HepG2 (cell line): ENCODE results near the gene PPM1M. TPM values are rescaled to one million over a fixed set of nuclear protein-coding genes. Genes with fewer than 3 reads are reported as not detected.

ENCODE experiments used
- CBX5 ChIP-seq: sonication (generic); formaldehyde crosslinking; IDR thresholded peaks from 2 replicates; pipeline ENCODE4 v1.4.0; 2020; ENCODE audit warnings: missing genetic modification reagents, borderline replicate concordance
- FOXP1 ChIP-seq, 2 experiments: fragments of 450-650 bp in 1 of 2; IDR thresholded peaks; 2 replicates each; pipeline ENCODE4 v1.6.1; 2017 to 2018; ENCODE audit warnings: antibody characterized with exemption in 1 of 2
- GATA4 ChIP-seq: sonication (generic); IDR thresholded peaks from 2 replicates; pipeline ENCODE4 v1.6.1; 2016; ENCODE audit warnings: antibody characterized with exemption, low read depth, borderline replicate concordance
- KMT2B ChIP-seq: IDR thresholded peaks from 2 replicates; pipeline ENCODE4 v1.6.1; 2016; ENCODE audit warnings: missing genetic modification reagents, missing compliant biosample characterization
- NR2F1 ChIP-seq, 2 experiments: fragments of 450-650 bp in 1 of 2; formaldehyde crosslinking in 1 of 2; IDR thresholded peaks; 2 replicates each; pipeline versions ENCODE4 v1.5.0 to v1.6.1; 2016 to 2020; ENCODE audit warnings: mild to moderate bottlenecking in 1 of 2, missing compliant biosample characterization in 1 of 2, missing genetic modification reagents in 1 of 2, moderate library complexity in 1 of 2
- RBFOX2 ChIP-seq: fragments of 200-400 bp; formaldehyde crosslinking; IDR thresholded peaks from 2 replicates; pipeline ENCODE4 v1.6.1; 2017; ENCODE audit warnings: low read depth, mild to moderate bottlenecking, low read length
- SOX6 ChIP-seq, 2 experiments: fragments of 450-650 bp in 1 of 2; sonication (generic) in 1 of 2; formaldehyde crosslinking in 1 of 2; IDR thresholded peaks; 2 replicates each; pipeline versions ENCODE4 v1.4.0 to v1.6.1; 2017 to 2020; ENCODE audit warnings: antibody characterized with exemption in 1 of 2, mild to moderate bottlenecking in 1 of 2, missing genetic modification reagents in 1 of 2
- ZNF3 ChIP-seq: IDR thresholded peaks from 2 replicates; pipeline ENCODE4 v1.7.0; 2017; ENCODE audit warnings: inconsistent platforms
- ZNF484 ChIP-seq: sonication (generic); formaldehyde crosslinking; IDR thresholded peaks from 2 replicates; pipeline ENCODE4 v1.5.1; 2020; ENCODE audit warnings: mild to moderate bottlenecking, low read depth, missing genetic modification reagents, borderline replicate concordance
- ZNF761 ChIP-seq: sonication (generic); formaldehyde crosslinking; conservative IDR thresholded peaks from 2 replicates; pipeline ENCODE4 v1.4.0; 2020; ENCODE audit warnings: mild to moderate bottlenecking, missing genetic modification reagents
- polyA plus RNA-seq, 8 experiments: library from polyadenylated mRNA; depleted of rRNA in 3 of 8; stranded (reverse) in 7 of 8; unstranded in 1 of 8; fragments of >200 nt; fragmentation: Illumina TruSeq in 4 of 8; extraction: Trizol in 4 of 8; gene quantifications; 2 replicates each; pipeline versions ENCODE4 v1.2.1 to v1.2.3, GENCODE V29; 2011 to 2016; ENCODE audit warnings: low read depth in 4 of 8, missing spikeins in 1 of 8, mixed read lengths in 1 of 8; ENCODE audit not compliant: insufficient read depth in 1 of 8
- total RNA-seq, 5 experiments: library from RNA; depleted of rRNA; stranded (reverse); fragments of >200 nt; fragmentation: Illumina TruSeq; extraction: Trizol; gene quantifications; 2 replicates each; pipeline ENCODE4 v1.2.3, GENCODE V29; 2016; ENCODE audit warnings: low read depth in 1 of 5
- TF ChIP-seq, protein P1 (sequence below): sonication (generic); formaldehyde crosslinking; IDR thresholded peaks from 2 replicates; pipeline ENCODE4 v1.9.0; 2022; ENCODE audit warnings: low read depth, missing genetic modification reagents
- TF ChIP-seq, protein P2 (sequence below): sonication (generic); formaldehyde crosslinking; conservative IDR thresholded peaks from 2 replicates; pipeline ENCODE4 v1.8.0; 2022; ENCODE audit warnings: mild to moderate bottlenecking, moderate library complexity, missing genetic modification reagents
- TF ChIP-seq, protein P3 (sequence below): sonication (generic); formaldehyde crosslinking; IDR thresholded peaks from 2 replicates; pipeline ENCODE4 v1.4.0; 2020; ENCODE audit warnings: missing genetic modification reagents, mild to moderate bottlenecking, borderline replicate concordance
- TF ChIP-seq, protein P4 (sequence below): sonication (generic); formaldehyde crosslinking; IDR thresholded peaks from 2 replicates; pipeline ENCODE4 v1.4.0; 2020; ENCODE audit warnings: missing genetic modification reagents

The PPM1M gene
- total and polyA plus RNA-seq, 2 of the 13 experiments (the other 11 are each of a cell fraction or from before 2014, with no cell fraction given) = 2.5 to 5.9 TPM

DNA sequence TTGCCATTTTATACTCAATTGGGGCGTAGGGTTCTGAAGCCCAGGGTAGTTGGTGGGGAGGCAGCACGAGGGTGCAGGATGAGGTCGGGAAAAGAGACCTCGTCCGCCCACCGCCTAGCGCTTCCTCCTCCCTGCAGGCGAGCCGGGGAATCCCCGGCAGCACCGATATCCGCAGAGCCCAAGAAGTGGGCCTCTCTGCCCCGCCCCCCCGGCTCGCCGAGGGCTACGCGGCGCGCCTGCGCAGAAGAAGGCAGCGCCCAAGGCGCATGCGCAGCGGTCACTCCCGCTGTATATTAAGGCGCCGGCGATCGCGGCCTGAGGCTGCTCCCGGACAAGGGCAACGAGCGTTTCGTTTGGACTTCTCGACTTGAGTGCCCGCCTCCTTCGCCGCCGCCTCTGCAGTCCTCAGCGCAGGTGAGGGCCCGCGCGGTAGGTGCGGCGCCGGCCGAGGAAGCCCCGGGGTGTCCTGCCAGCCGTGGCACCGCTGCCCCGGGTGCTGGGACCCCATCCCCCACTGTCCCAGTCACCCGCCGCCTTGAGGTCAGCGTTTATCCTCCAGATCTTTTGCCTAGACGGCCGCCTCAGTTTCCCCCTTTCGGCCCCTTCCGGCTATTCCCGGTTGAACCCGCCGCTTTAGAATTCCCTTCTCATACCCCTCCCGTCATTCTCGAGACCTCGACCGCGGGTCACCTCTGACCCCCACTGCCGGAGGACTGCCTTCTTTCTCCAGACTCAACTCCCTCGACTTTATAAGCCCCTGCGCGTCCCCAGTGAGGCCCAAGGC lies 47.5 kb upstream of the PPM1M start, which contains the start of gene ALAS1 (continued):
- TF ChIP-seq ZNF484 (CRISPR knock-in tag) (no peak), KMT2B (peak; percentile 45; the same call in 1 of the 2 replicates), FOXP1 (IDR thresholded peaks at IDR 0.05) (no peak), FOXP1 (CRISPR knock-in tag; IDR thresholded peaks at IDR 0.05) (no peak), GATA4 (no peak; the same call in none of the 2 replicates), ZNF3 (CRISPR knock-in tag) (no peak), RBFOX2 (peak; percentile 94), ZNF761 (CRISPR knock-in tag) (no peak), NR2F1 (CRISPR knock-in tag; IDR thresholded peaks at IDR 0.05) (peak in 1 of 2 experiments; percentile 44; a peak in 2 of 4 replicates), SOX6 (IDR thresholded peaks at IDR 0.05) (no peak), SOX6 (CRISPR knock-in tag; IDR thresholded peaks at IDR 0.05) (no peak; the same call in 1 of the 2 replicates), CBX5 (CRISPR knock-in tag) (peak; percentile 0; the same call in 1 of the 2 replicates)
- TF ChIP-seq, protein P1, sequence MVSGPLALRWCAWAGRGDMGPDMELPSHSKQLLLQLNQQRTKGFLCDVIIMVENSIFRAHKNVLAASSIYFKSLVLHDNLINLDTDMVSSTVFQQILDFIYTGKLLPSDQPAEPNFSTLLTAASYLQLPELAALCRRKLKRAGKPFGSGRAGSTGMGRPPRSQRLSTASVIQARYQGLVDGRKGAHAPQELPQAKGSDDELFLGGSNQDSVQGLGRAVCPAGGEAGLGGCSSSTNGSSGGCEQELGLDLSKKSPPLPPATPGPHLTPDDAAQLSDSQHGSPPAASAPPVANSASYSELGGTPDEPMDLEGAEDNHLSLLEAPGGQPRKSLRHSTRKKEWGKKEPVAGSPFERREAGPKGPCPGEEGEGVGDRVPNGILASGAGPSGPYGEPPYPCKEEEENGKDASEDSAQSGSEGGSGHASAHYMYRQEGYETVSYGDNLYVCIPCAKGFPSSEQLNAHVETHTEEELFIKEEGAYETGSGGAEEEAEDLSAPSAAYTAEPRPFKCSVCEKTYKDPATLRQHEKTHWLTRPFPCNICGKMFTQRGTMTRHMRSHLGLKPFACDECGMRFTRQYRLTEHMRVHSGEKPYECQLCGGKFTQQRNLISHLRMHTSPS = no peak
- TF ChIP-seq, protein P2, sequence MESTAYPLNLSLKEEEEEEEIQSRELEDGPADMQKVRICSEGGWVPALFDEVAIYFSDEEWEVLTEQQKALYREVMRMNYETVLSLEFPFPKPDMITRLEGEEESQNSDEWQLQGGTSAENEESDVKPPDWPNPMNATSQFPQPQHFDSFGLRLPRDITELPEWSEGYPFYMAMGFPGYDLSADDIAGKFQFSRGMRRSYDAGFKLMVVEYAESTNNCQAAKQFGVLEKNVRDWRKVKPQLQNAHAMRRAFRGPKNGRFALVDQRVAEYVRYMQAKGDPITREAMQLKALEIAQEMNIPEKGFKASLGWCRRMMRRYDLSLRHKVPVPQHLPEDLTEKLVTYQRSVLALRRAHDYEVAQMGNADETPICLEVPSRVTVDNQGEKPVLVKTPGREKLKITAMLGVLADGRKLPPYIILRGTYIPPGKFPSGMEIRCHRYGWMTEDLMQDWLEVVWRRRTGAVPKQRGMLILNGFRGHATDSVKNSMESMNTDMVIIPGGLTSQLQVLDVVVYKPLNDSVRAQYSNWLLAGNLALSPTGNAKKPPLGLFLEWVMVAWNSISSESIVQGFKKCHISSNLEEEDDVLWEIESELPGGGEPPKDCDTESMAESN = peak; percentile 76; the same call in 1 of the 2 replicates
- TF ChIP-seq, protein P3, sequence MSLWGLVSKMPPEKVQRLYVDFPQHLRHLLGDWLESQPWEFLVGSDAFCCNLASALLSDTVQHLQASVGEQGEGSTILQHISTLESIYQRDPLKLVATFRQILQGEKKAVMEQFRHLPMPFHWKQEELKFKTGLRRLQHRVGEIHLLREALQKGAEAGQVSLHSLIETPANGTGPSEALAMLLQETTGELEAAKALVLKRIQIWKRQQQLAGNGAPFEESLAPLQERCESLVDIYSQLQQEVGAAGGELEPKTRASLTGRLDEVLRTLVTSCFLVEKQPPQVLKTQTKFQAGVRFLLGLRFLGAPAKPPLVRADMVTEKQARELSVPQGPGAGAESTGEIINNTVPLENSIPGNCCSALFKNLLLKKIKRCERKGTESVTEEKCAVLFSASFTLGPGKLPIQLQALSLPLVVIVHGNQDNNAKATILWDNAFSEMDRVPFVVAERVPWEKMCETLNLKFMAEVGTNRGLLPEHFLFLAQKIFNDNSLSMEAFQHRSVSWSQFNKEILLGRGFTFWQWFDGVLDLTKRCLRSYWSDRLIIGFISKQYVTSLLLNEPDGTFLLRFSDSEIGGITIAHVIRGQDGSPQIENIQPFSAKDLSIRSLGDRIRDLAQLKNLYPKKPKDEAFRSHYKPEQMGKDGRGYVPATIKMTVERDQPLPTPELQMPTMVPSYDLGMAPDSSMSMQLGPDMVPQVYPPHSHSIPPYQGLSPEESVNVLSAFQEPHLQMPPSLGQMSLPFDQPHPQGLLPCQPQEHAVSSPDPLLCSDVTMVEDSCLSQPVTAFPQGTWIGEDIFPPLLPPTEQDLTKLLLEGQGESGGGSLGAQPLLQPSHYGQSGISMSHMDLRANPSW (CRISPR knock-in tag) = no peak
- TF ChIP-seq, protein P4, sequence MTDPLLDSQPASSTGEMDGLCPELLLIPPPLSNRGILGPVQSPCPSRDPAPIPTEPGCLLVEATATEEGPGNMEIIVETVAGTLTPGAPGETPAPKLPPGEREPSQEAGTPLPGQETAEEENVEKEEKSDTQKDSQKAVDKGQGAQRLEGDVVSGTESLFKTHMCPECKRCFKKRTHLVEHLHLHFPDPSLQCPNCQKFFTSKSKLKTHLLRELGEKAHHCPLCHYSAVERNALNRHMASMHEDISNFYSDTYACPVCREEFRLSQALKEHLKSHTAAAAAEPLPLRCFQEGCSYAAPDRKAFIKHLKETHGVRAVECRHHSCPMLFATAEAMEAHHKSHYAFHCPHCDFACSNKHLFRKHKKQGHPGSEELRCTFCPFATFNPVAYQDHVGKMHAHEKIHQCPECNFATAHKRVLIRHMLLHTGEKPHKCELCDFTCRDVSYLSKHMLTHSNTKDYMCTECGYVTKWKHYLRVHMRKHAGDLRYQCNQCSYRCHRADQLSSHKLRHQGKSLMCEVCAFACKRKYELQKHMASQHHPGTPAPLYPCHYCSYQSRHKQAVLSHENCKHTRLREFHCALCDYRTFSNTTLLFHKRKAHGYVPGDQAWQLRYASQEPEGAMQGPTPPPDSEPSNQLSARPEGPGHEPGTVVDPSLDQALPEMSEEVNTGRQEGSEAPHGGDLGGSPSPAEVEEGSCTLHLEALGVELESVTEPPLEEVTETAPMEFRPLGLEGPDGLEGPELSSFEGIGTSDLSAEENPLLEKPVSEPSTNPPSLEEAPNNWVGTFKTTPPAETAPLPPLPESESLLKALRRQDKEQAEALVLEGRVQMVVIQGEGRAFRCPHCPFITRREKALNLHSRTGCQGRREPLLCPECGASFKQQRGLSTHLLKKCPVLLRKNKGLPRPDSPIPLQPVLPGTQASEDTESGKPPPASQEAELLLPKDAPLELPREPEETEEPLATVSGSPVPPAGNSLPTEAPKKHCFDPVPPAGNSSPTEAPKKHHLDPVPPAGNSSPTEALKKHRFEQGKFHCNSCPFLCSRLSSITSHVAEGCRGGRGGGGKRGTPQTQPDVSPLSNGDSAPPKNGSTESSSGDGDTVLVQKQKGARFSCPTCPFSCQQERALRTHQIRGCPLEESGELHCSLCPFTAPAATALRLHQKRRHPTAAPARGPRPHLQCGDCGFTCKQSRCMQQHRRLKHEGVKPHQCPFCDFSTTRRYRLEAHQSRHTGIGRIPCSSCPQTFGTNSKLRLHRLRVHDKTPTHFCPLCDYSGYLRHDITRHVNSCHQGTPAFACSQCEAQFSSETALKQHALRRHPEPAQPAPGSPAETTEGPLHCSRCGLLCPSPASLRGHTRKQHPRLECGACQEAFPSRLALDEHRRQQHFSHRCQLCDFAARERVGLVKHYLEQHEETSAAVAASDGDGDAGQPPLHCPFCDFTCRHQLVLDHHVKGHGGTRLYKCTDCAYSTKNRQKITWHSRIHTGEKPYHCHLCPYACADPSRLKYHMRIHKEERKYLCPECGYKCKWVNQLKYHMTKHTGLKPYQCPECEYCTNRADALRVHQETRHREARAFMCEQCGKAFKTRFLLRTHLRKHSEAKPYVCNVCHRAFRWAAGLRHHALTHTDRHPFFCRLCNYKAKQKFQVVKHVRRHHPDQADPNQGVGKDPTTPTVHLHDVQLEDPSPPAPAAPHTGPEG = no peak; the same call in 1 of the 2 replicates
